ENCODE data around the gene DCTN4.
"Not testable (repeated sequence)": the region's sequence is repeated elsewhere in the genome, so short reads cannot be mapped to it uniquely, and the experiment has no call there.

Gene DCTN4

GRCh38 chr5:150778088-150778516, 19.3 kb upstream of the DCTN4 start:
- no peak for DNase-seq

- no peak for DNase-seq
Observed at GRCh38 chr5:150777685-150778084, 18.9 kb upstream of the DCTN4 start.

- no peak for DNase-seq
Observed at GRCh38 chr5:150774145-150774544, 15.3 kb upstream of the DCTN4 start.

GRCh38 chr5:150771034-150771795, 12.4 kb upstream of the DCTN4 start:
- no peak for DNase-seq

DNA sequence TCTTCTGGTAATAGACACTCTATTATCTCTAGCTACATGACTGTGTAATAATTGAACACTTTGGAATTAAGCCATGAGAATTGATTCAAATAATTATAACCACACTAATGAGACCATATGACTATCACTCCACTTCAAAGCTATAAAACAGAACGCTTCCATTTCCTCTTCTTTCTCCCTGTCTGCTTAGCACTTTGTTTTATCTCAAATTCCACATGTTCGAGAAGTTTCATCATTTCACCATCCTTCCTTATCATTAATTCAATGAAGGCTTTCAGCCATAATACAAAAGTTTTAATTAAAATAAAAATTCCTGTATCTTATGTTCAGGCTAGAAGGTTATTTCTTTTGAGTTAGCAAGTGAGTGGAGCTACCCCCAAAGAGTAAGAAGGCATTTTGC, 7.4 kb upstream of the DCTN4 start:
- no peak for DNase-seq

GRCh38 chr5:150765799-150766169, 7.0 kb upstream of the DCTN4 start:
- DNase-seq = no peak

- DNase-seq = no peak
Observed at GRCh38 chr5:150765011-150765798, 6.4 kb upstream of the DCTN4 start.

DNA sequence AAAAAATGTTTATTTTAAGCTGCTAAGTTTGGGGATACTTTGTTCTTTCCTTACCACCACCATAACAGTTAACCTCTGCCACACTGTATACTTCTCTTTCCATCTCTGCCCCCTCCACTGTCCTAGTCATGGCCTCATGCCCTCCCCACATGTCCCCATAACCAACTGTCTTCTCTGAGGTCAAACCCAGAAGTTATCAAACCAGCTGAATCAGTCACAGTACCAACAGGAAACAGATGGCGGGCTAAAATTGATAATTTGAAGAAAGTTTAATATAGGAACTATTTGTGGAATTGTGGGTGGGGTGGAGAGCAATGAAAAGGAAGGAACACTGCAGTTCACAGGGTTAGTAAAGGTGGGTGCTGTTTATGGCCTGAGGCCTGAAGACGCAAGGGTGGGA, 5.7 kb upstream of the DCTN4 start:
- DNase-seq = no peak

DNA sequence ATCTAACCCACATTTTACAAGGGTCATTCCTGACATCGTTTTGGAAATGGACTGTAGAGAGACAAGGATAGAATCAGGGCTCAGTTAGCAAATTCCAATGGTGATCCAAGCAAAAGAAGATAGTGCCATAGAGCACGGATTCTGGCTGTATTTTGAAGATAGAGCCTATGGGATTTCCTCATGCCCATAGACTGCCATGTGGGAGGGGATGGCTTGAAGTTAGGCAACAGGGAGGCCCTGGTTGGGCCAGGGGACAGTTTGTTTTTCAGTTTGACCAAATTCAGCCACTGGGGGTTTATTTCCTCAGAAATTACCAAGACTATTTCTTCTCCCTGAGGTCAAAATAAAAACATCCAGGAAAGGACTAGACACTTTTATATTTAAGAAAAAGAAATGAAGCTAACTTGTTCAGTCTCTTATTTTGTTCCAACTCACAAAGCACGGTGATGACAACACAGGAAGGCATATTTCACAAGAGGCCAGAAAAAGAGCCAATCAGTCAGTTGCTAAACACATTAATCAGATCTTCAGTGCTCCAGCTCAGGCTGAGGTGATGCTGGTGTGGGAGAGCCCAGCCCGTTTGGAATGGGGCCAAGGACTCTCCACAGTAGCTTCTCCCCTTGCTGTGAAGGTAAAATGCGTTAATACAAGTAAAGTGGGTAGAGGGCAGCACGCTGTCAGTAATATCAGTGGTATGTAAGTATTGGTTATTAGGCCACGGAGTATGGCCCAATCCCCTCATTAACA, 4.4 kb upstream of the DCTN4 start:
- DNase-seq = no peak

GRCh38 chr5:150762211-150762610, 3.4 kb upstream of the DCTN4 start:
- DNase-seq = no peak

GRCh38 chr5:150759334-150759583, 442 bp upstream of the DCTN4 start:
- no peak for DNase-seq

- DNase-seq = no peak
Observed at GRCh38 chr5:150758203-150758530, 650 bp downstream of the DCTN4 start.

- no peak for DNase-seq
Observed at GRCh38 chr5:150757087-150757649, 1.6 kb downstream of the DCTN4 start.

GRCh38 chr5:150753863-150754262, 5.0 kb downstream of the DCTN4 start:
- no peak for DNase-seq

DNA sequence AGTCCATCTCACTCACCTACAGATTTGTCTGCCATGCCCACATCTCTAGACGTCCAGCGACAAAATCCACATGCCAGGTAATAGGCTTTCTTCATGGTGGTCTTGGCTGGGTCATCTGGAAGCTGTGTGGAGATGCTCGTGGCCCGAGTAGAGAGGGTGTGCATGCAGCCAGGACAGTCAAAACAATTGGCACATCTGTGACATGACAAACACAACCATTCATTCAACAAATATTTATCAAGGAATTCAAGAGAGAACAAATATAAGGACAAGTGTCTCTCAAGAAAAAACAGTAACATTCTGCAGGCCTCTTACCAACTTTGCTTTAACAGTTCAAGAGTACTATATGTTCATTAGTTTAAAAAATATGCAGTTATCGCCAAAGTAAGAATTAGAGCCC, 5.4 kb downstream of the DCTN4 start:
- DNase-seq = no peak

DNA sequence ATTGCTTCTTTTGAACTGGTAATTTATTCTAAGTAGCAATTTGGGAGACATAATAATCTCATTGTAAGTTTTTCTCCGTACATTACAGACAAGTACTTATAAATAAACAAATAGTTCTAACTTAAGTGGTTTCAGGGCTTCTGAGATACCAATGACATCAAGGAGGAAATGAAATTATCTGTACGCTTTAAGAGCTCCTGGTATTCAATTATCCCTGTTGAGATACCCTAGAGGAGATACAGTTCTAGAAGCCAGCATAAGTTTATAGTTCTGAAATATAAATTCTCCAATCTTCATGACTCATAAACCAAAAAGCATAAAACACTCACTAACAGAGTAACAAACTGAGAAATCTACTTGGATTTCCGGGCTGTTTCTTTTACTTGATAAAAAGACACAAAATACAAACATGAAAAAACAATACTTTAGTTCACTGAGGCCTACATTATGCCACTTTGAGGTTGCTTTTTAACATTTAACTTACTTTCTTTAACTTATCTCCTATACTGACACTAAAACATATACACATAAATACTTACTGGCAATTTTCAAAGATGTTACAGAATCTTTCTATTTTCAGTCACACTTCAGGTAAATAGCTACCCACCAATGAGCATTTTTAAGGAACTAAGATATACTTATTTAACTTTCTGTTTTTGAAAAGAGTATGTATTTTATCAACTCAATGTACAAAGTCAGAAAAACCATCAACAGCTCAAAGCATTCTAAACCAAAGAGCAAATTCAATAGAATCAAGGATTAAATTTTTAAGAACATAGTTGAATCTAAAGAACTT, 7.5 kb downstream of the DCTN4 start:
- DNase-seq = no peak

DNA sequence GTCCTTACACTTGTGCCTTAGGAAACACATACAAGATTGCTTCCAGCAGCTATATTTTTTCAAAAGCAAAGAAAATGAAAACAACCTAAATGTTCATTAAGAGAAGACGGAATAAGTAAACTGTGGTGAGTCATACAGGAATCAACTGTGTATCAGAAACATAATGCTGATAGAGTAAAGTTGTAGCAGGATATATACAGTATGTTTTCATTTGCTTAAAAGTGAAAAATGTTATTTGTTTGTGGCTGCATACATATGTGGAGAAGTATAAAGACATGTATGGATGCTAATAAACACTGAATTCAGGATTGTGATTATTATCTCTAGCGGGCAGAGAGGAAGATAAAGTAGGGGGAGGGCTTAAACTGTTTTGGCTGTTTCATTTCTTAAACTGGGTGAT, 8.3 kb downstream of the DCTN4 start:
- no peak for DNase-seq

- DNase-seq = not testable (repeated sequence)
Observed at GRCh38 chr5:150743142-150743488, 15.7 kb downstream of the DCTN4 start.

GRCh38 chr5:150742455-150743141, 16.2 kb downstream of the DCTN4 start:
- not testable (repeated sequence) for DNase-seq

DNA sequence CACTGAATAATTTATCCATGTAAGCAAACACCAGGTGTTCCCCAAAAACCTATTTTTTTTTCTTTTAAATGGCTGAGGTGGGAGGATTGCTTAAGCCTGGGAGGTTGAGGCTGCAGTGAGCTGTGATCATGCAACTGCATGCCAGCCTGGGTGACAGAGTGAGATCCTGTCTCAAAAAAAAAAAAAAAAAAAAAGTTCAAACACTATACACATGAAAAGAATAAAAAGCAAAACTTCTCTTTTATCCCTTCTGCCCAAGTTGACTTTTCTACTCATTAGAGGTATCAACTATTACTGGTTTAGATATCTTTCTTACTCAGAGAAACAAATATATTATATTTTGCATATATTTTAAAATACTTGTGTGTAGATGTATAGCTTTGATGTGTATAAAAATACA, 17.8 kb downstream of the DCTN4 start:
- DNase-seq = no peak

DNA sequence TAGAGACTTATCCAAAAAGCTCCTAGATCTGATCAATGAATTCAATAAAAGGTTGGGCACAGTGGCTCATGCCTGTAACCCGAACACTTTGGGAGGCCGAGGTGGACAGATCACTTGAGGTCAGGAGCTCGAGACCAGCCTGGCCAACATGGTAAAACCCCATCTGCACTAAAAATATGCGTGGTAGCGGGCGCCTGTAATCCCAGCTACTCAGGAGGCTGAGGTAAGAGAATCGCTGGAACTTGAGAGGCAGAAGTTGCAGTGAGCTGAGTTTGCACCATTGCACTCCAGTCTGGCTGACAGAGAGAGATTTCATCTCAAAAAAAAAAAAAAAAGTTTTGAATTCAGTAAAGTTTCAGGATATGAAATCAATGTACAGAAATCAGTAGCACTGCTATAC, 20.0 kb downstream of the DCTN4 start:
- DNase-seq = no peak

Data from hippocampal formation (tissue), 2 donors.